Skin epidermis (tissue), 12 donors: ENCODE measurements around the gene TSACC.
"Not testable (repeated sequence)": the region's sequence is repeated elsewhere in the genome, so short reads cannot be mapped to it uniquely, and the experiment has no call there.

Experiments used
- H3K27ac ChIP-seq, 21 experiments: fragments of 200-600 bp; sonication (generic) in 11 of 21; one replicate each; pipeline ENCODE4 v1.5.0; 2020; ENCODE audit warnings: mild to moderate bottlenecking in 3 of 21, inconsistent platforms in 2 of 21, moderate library complexity in 2 of 21
- H3K4me3 ChIP-seq, 7 experiments: fragments of 200-600 bp; sonication (generic) in 2 of 7; one replicate each; pipeline ENCODE4 v1.5.0; 2020; ENCODE audit warnings: inconsistent platforms in 2 of 7, mild to moderate bottlenecking in 2 of 7, moderate library complexity in 1 of 7

Gene TSACC

GRCh38 chr1:156342166-156342955 lies 4.0 kb downstream of the TSACC start:
- Histone ChIP-seq H3K27ac (no peak overlapping the region), H3K4me3 (no peak overlapping the region)

- H3K4me3 ChIP-seq, result no peak overlapping the region
- no peak overlapping the region for H3K27ac ChIP-seq
Observed at GRCh38 chr1:156344409-156344808, 6.1 kb downstream of the TSACC start.

- H3K27ac ChIP-seq, H3K4me3 ChIP-seq: not testable (repeated sequence)
Observed at GRCh38 chr1:156346035-156346434, 7.7 kb downstream of the TSACC start.

GRCh38 chr1:156346636-156347035 lies 8.3 kb downstream of the TSACC start:
- no peak overlapping the region for H3K4me3 ChIP-seq

GRCh38 chr1:156347331-156347730 lies 9.0 kb downstream of the TSACC start:
- no peak overlapping the region for H3K4me3 ChIP-seq
- no peak overlapping the region for H3K27ac ChIP-seq

More at GRCh38 chr1:156346636-156347035, 8.3 kb downstream of the TSACC start:
- H3K27ac ChIP-seq, result no peak overlapping the region

- H3K27ac ChIP-seq, H3K4me3 ChIP-seq: not testable (repeated sequence)
Observed at GRCh38 chr1:156352481-156352880, 14.2 kb downstream of the TSACC start.

- no peak overlapping the region for H3K4me3 ChIP-seq
- H3K27ac ChIP-seq, result no peak overlapping the region
Observed at GRCh38 chr1:156356262-156356874, 18.0 kb downstream of the TSACC start.

- Histone ChIP-seq H3K4me3 (no peak overlapping the region), H3K27ac (no peak overlapping the region)
Observed at GRCh38 chr1:156356875-156357534, 18.7 kb downstream of the TSACC start.

GRCh38 chr1:156357977-156358376 lies 19.7 kb downstream of the TSACC start:
- Histone ChIP-seq H3K4me3 (no peak overlapping the region), H3K27ac (no peak overlapping the region)

GRCh38 chr1:156358641-156359040 lies 20.3 kb downstream of the TSACC start:
- Histone ChIP-seq H3K27ac (no peak overlapping the region), H3K4me3 (no peak overlapping the region)

GRCh38 chr1:156359249-156359648 lies 20.9 kb downstream of the TSACC start:
- no peak overlapping the region for H3K4me3 ChIP-seq
- H3K27ac ChIP-seq, result no peak overlapping the region

- Histone ChIP-seq H3K4me3 (no peak overlapping the region), H3K27ac (no peak overlapping the region)
Observed at GRCh38 chr1:156359973-156360372, 21.6 kb downstream of the TSACC start.

- no peak overlapping the region for H3K27ac ChIP-seq
- H3K4me3 ChIP-seq, result no peak overlapping the region
Observed at GRCh38 chr1:156360534-156360933, 22.2 kb downstream of the TSACC start.

GRCh38 chr1:156365754-156366153 lies 27.4 kb downstream of the TSACC start:
- Histone ChIP-seq H3K4me3 (no peak overlapping the region), H3K27ac (no peak overlapping the region)

GRCh38 chr1:156366378-156367166 lies 28.2 kb downstream of the TSACC start:
- Histone ChIP-seq H3K4me3 (no peak overlapping the region), H3K27ac (no peak overlapping the region)

- no peak overlapping the region for H3K4me3 ChIP-seq
- no peak overlapping the region for H3K27ac ChIP-seq
Observed at GRCh38 chr1:156367383-156368156, 29.2 kb downstream of the TSACC start.

GRCh38 chr1:156368157-156368658 lies 29.9 kb downstream of the TSACC start:
- H3K27ac ChIP-seq, result no peak overlapping the region
- H3K4me3 ChIP-seq, result no peak overlapping the region

GRCh38 chr1:156368889-156369684 lies 30.8 kb downstream of the TSACC start, which contains the start of gene RHBG:
RHBG (plus strand) TSS chr1:156369211; CDS start chr1:156369250, 39 bp downstream.
- Histone ChIP-seq H3K4me3 (peak within 1 kb of the TSS; percentile 16 to 47 (median 21)), H3K27ac (peak within 1 kb of the TSS in 2 of 21 experiments; percentile 2 to 13)
